Measurements from ENCODE around the gene USP12. TPM values are rescaled to one million over a fixed set of nuclear protein-coding genes. Genes with fewer than 3 reads are reported as not detected.

The USP12 gene
- total RNA-seq, 1 experiment from 2014 or later, result 20.6 TPM

DNA sequence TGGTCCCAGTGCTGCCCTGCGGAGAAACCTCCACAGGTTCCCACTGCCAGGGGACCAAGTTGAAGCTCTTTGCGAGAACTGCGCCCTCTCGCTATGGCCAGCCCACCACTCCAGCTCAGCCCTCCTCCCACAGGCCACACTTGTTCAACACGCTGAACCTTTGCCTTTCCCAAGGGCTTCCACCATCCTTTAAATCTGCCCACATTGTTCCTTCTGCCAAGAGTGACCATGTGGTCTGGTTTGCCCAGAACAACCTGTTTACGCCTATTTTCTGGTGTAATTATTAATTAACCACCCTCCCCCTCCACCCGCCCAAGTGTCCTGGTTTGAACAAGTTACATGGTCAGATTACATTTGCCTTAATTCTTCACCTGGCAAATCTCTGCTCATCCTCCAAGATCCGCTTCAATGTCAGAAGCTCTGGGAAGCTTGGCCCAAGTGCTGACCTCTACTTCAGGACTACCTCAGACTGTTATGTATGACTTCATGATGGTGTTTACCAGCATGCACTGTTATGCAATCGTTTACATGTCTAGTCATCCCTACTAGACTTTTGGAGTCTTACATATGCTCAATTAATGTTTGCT lies 12.0 kb upstream of the USP12 start:
- H3K4me1 Mint-ChIP-seq (ENCODE audit: insufficient read depth, unreplicated experiment), result peaks cover 20% of the 10 kb centered on the region
- H3K4me3 Mint-ChIP-seq (ENCODE audit: unreplicated experiment), result no peak overlapping the region
- no peak overlapping the region for H3K27ac Mint-ChIP-seq (ENCODE audit: low read depth, unreplicated experiment)
- CTCF ChIA-PET, result interaction anchor here (0.6 to 1.1 kb wide), 5 partner anchors 12 to 467 kb away, joined by 3 read pairs; partner anchors contain the start of gene RASL11A
- H3K36me3 Mint-ChIP-seq (ENCODE audit: insufficient read depth, unreplicated experiment), result no peaks in the 10 kb centered on the region
- H3K9me3 Mint-ChIP-seq (ENCODE audit: unreplicated experiment), result no peaks in the 10 kb centered on the region
- intact Hi-C loops (cut with micrococcal nuclease), result no loop called here
- POLR2A ChIA-PET, result interaction anchor here (0.7 to 0.9 kb wide), 2 partner anchors 9 to 148 kb away, joined by 3 to 4 read pairs; no protein-coding TSS in a partner anchor
- no peaks in the 10 kb centered on the region for H3K27me3 Mint-ChIP-seq (ENCODE audit: insufficient read depth, unreplicated experiment)
- TF ChIP-seq, protein P1, sequence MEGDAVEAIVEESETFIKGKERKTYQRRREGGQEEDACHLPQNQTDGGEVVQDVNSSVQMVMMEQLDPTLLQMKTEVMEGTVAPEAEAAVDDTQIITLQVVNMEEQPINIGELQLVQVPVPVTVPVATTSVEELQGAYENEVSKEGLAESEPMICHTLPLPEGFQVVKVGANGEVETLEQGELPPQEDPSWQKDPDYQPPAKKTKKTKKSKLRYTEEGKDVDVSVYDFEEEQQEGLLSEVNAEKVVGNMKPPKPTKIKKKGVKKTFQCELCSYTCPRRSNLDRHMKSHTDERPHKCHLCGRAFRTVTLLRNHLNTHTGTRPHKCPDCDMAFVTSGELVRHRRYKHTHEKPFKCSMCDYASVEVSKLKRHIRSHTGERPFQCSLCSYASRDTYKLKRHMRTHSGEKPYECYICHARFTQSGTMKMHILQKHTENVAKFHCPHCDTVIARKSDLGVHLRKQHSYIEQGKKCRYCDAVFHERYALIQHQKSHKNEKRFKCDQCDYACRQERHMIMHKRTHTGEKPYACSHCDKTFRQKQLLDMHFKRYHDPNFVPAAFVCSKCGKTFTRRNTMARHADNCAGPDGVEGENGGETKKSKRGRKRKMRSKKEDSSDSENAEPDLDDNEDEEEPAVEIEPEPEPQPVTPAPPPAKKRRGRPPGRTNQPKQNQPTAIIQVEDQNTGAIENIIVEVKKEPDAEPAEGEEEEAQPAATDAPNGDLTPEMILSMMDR (IDR thresholded peaks at IDR 0.05; ENCODE audit: unreplicated experiment), result no peak
- no TSS peak for BruUV-seq (replicated peaks)
- DNase-seq (ENCODE audit: unreplicated experiment), result peak; percentile 36

DNA sequence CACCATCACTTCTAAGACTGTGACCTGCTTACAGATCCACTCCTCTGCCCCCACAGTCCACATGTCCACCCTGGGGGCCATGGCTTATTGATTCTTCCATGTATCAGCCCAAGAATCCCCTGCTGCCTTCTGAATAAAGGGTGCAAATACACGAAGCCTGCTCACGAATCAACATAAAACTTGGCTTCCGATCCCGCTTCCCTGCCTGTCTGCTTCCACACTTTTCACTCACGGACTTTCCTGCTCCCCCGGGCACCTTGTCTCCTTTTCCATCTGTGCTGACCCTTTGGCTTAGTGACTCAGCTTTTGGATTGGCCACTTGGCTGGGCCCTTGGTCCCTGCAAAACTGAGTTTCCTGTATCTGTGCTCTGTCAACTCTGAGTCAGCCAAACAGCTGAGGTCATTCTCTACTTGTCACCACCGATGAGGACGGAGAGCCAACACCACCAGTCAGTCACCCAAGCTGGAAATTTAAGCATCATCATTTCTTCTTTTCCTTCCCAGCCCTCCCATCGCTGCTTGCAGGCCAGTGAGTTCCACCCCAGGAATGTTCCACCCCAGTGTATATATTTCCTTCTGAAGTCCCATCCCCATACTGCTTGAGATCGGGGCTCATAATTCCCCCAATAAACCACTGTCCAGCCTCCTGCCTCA lies 11.4 kb upstream of the USP12 start:
- peak; percentile 63 for DNase-seq (ENCODE audit: unreplicated experiment)
- ChIA-PET CTCF (interaction anchor here (0.6 to 1.1 kb wide), 3 partner anchors 13 to 197 kb away, joined by 3 read pairs; no protein-coding TSS in a partner anchor), POLR2A (interaction anchor here (0.7 to 0.9 kb wide), 2 partner anchors 8 to 148 kb away, joined by 3 to 4 read pairs; no protein-coding TSS in a partner anchor)

DNA sequence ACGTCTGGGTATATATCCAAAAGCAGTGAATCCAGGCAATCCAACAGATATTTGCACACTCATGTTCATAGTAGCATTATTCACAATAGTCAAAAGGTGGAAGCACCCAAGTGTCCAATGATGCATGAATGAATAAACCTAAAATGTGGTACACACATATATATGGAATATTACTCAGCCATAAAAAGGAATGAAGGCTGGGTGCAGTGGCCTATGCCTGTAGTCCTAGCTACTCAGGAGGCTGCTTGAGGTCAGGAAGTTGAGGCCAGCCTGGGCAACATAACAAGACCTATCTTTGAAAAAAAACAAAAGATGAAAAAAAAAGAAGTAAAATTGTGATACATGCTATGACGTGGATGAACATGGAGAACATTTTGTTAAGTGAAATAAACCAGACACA lies 10.4 kb upstream of the USP12 start:
- no peak for DNase-seq (ENCODE audit: unreplicated experiment)
- H3K9me3 Mint-ChIP-seq (ENCODE audit: unreplicated experiment), result no peaks in the 10 kb centered on the region
- H3K27me3 Mint-ChIP-seq (ENCODE audit: insufficient read depth, unreplicated experiment), result no peaks in the 10 kb centered on the region
- TF ChIP-seq, protein P1 (IDR thresholded peaks at IDR 0.05; ENCODE audit: unreplicated experiment), result no peak
- no peak overlapping the region for H3K4me3 Mint-ChIP-seq (ENCODE audit: unreplicated experiment)
- H3K27ac Mint-ChIP-seq (ENCODE audit: low read depth, unreplicated experiment), result no peak overlapping the region
- CTCF ChIA-PET, result no interaction called here
- POLR2A ChIA-PET, result no interaction called here
- peaks cover 15% of the 10 kb centered on the region for H3K4me1 Mint-ChIP-seq (ENCODE audit: insufficient read depth, unreplicated experiment)
- intact Hi-C loops (cut with micrococcal nuclease), result no loop called here
- BruUV-seq (replicated peaks), result no TSS peak
- H3K36me3 Mint-ChIP-seq (ENCODE audit: insufficient read depth, unreplicated experiment), result no peaks in the 10 kb centered on the region

More for the DNA sequence above, 11.4 kb upstream of the USP12 start:
- H3K4me1 Mint-ChIP-seq (ENCODE audit: insufficient read depth, unreplicated experiment), result peaks cover 15% of the 10 kb centered on the region
- TF ChIP-seq, protein P1 (IDR thresholded peaks at IDR 0.05; ENCODE audit: unreplicated experiment), result no peak
- no peaks in the 10 kb centered on the region for H3K9me3 Mint-ChIP-seq (ENCODE audit: unreplicated experiment)
- no peaks in the 10 kb centered on the region for H3K36me3 Mint-ChIP-seq (ENCODE audit: insufficient read depth, unreplicated experiment)
- no peak overlapping the region for H3K4me3 Mint-ChIP-seq (ENCODE audit: unreplicated experiment)
- BruUV-seq (replicated peaks), result no TSS peak
- intact Hi-C loops (cut with micrococcal nuclease), result no loop called here
- no peak overlapping the region for H3K27ac Mint-ChIP-seq (ENCODE audit: low read depth, unreplicated experiment)
- H3K27me3 Mint-ChIP-seq (ENCODE audit: insufficient read depth, unreplicated experiment), result no peaks in the 10 kb centered on the region

DNA sequence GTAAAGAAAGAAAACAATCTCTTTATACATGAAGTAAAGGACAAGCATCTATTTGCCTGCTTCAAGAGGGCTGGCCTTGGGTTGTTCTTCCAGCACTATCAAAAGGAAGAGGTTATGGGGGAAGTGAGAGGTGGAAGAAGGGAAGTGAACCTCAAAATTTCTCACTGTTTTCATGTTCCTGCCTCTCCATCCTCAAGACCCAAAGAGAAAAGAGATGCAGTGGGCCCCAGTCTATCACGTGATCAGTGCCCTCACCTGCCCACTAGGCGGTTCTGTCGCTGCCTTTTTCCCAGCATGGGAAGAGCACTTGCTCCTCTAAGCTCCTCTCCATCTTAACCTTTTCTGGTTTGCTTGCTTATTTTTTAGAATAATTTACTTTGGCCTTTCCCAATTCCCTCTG lies 6.2 kb upstream of the USP12 start:
- peaks cover 8% of the 10 kb centered on the region for H3K4me1 Mint-ChIP-seq (ENCODE audit: insufficient read depth, unreplicated experiment)
- H3K27ac Mint-ChIP-seq (ENCODE audit: low read depth, unreplicated experiment), result no peak overlapping the region
- H3K4me3 Mint-ChIP-seq (ENCODE audit: unreplicated experiment), result no peak overlapping the region
- H3K27me3 Mint-ChIP-seq (ENCODE audit: insufficient read depth, unreplicated experiment), result no peaks in the 10 kb centered on the region
- BruUV-seq (replicated peaks), result no TSS peak
- no peaks in the 10 kb centered on the region for H3K9me3 Mint-ChIP-seq (ENCODE audit: unreplicated experiment)
- intact Hi-C loops (cut with micrococcal nuclease), result loop anchor here (10.0 kb wide), 1 partner anchor 123 kb away; no protein-coding TSS in a partner anchor
- H3K36me3 Mint-ChIP-seq (ENCODE audit: insufficient read depth, unreplicated experiment), result no peaks in the 10 kb centered on the region
- ChIA-PET CTCF (no interaction called here), POLR2A (no interaction called here)
- TF ChIP-seq, protein P1 (IDR thresholded peaks at IDR 0.05; ENCODE audit: unreplicated experiment), result no peak
- DNase-seq (ENCODE audit: unreplicated experiment), result no peak
